Stimulated activated CD8-positive, alpha-beta memory T cell treated with anti-CD3 and anti-CD28 coated beads, Interleukin-12 subunit alpha, Interleukin-12 subunit beta, amount 100 ng/mL, for 4 hours (primary cell): Measurements from ENCODE around the gene UBE2G2.

ENCODE experiments used
- DNase-seq: peaks from one replicate; pipeline ENCODE4 v3.0.0-alpha.2; 2020; ENCODE audit warnings: low read depth

UBE2G2 gene

DNA sequence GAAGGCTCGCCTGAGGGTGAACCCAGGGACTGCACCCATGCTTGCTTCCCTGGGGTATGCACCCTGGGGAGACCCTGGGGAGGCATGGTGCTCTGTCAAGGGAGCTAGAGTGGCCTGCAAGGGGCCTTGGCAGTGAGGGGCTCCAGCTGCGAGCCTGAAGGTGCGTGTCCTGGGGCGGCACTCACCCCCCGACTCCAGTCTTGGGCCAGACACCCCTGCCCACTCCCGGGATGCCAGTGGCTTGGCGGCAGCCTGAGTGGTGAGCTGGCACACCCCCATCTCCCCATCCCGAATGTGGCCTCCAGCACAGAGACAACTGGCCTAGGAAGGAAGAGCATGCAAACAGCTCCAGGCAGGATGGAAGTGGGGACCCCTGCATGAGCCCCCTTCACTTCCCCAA is 13.6 kb upstream of the UBE2G2 start:
- DNase-seq, result no peak

DNA sequence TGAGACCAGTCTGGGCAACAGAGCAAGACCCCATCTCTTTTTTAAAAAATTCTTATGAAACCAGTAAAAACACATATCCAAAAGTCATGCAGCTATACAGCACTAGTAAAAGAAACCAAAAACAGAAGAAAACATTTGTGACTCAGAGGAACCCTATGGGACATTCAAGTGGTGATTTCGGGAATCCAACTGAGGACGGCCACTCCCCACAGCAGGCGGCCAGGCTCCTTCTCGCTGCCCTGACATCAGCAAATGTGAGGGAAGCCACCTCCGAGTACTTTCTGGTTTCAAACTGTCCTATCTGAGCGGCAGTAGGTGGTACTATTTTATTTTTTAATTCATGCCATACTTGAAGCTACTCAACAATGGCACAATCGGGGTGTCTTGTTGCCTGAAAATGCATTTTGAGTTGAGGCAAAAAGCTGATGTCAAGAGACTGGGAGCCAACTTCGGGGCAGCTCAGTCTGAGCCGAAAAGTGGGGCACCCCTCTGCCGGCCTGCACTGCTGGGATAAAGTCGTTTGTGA is 12.9 kb upstream of the UBE2G2 start:
- DNase-seq, result no peak

DNA sequence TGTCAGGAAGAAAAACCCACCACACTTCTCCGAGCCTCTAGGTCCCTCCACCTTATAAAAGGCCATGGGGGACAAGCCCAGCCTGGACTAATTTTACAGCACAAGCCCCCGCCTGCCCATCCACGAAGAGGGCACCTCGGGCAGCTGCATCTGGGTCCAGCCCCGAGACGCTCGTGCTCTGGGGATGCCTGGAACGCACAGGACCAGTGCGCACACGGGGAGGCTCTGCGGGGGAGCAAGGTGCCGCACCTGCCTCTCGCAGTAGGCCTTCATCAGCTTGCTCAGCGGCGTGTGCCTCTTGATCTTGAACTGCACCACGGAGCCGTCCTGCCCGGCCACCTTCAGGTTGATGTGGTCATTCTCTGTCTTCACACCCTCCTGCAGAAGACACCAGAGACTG is 12.1 kb upstream of the UBE2G2 start:
- no peak for DNase-seq

DNA sequence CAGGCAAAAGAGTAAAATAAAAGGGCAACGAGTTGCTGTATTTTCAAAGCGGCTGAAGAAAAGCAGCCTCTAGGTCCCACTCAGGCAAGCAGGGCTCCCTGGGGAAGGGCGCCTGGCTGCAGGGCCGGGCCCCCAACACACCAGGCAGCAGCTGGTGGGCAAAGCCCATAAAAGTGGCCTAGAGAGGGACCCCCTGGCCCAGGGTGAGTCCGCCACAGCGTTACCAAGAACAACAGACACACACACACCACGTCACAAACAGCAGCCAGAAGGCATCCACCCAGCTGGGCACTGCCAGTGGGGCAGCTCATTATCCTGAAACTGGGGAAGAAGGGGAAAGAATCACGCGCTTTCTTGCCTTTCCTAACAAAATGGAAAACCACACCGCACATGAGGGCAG is 11.5 kb upstream of the UBE2G2 start:
- DNase-seq, result no peak

DNA sequence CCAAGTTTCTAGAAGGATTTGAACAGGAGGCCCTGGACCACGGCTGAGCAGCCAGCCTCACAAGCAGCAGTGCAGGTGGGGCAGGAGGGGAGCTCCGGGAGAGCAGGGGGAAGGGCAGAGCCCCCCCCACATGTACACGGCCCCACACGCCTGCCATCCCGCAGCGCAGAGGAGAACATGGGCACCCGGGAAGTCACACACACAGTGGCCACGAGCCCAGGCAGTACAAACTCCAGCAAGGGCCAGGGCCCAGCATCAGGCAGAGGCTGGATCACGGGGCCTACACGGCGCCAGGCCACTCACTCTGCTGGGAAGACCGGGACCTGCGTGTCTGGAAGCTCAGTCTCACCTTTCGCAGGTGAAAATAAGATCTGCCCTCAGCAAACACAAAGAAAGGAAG is 11.0 kb upstream of the UBE2G2 start:
- no peak for DNase-seq

DNA sequence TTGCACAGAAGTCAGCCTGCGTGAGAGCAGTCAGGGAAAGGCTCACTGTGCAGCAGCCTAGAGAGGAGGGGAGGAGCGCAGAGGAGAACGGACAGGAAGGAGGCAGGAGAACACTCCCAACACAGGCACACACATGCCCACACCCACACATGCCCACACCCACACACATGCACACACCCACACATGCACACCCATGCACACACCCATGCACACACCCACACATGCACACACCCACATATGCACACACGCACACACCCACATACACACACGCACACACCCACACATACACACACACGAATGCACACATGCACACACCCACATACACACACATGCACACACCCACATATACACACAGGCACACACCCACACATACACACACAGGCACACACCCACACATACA is 9.2 kb upstream of the UBE2G2 start:
- no peak for DNase-seq

DNA sequence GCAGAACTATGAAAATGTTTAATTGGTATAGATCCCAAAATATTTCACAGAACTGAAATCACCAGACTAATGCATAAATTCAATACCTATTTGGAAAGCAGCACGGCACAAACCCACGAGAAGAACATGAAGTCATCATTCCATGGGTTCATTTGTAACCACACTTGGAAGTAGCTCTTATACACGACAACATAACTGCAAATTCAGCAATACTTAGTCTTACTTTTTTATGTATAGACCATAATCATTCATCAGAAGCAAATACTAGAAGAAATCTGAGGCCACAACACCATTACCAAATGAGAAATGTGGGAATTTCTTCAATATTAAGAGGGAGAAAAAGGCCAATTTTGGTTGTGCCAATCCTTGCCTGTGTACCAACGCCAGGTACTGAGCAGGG is 4.2 kb upstream of the UBE2G2 start:
- no peak for DNase-seq

DNA sequence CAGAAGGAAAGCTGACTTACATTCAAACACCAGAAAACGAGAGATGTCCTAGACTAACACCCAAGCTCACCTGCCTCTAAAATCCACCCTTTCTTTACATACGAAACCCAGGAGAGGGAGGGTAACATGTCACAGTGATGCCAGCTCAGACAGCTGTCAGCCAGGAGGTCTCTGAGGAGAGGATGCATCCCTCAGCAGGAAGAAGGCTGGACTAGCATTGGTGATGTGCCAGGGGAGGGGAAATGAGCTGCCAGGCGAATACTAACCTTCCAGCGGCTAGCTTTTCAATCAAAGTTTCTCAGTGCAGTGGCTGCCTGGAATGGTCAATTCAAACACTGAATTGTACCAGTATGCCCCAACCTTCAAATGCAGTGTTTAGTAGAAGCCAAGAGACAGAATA is 3.6 kb upstream of the UBE2G2 start:
- DNase-seq, result no peak

DNA sequence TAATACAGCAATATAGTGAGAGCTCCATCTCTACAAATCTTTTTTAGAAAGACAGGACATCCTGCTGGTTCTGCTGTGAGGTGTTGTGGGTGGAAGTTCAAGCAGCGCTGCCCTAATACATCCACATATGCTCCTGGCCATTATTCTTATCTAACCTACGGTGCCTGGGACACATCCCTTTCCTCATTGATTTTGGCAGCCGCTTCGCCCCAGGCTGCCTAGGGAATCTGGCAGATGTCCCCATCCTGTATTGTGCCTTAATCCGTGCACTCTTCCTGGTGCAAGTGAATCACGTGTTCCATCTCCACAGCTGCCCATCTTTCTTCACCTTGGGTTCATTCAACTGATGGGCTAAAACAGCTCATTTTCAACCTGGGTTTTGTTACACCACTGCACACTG is 3.1 kb upstream of the UBE2G2 start:
- no peak for DNase-seq

DNA sequence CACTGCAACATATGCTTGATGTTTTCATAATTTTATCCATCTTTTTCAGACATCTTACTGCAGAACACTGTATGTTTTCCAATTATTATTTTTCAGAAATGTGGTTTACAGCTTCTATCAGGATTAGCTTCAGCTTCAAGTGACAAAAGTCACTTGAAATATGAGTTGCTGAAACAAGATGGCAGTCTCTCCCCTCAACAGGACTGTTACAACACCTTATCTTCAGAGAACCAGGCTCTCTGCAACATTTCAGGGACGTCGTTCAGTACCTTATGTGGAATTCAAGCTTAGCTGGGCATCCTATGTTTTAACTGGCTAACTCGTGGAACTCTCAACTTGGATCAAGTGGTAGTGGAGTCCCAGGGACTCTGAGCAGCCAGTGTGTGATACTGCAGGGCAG is 2.0 kb upstream of the UBE2G2 start:
- DNase-seq, result no peak

DNA sequence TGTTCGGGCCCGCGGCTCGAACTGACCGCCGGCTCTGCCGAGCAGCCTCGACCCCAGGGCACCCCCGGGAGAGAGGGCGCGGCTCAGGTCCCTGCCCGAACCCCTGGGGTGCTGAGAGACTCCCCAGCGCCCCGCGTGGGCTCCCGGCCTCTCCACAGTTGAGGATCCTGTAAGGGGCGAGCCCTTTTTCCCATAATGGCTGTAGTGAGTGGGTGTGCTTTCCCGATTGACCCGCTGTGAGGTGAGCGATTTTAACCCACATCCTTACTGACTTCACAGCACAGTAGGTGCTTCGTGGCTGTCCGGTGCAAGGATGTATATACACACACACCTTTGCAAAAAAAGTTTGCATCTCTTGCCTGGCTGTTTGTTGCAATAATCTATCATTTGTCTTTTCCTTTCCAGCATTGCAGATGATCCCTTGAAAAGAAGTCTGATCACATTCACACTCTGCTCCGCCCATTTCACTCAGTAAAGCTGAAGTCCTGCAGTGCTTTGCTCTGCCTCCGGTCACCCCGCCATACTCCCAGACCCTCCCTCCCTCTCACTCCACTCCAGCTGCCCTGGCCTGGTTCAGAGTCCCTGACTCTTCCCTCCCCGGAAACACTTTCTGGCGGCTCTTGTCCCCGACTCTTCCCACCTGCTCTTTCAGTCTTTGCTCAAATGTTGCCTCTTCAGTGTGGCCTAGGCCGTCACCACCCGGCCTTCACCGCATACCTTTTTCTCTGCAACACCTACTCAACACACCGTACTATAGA is 955 bp upstream of the UBE2G2 start:
- DNase-seq, result no peak

DNA sequence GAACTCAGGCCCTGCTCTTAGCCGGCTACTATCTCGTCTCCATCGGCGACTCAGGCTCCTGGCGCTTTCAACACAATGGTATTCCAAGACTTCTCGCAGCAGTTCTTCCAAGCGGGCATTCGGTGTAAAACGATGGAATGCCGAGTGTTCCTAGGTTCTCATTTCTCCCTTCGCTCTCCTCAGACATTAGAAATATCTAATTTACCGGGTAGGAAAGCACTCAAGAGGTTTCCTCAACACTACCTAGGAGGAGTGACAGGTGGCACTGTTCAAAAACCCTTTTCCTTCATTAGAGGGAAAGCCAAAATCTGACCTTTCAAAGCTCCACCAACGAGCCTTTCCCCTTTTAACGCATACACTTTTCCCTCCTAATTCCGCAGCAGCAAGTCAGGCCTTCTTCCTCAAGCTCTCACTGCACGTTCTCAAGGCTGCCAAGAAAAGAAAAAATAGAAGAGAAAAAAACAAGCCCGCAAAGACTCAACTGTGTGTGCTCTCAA is 601 bp downstream of the UBE2G2 start:
- DNase-seq, result no peak

DNA sequence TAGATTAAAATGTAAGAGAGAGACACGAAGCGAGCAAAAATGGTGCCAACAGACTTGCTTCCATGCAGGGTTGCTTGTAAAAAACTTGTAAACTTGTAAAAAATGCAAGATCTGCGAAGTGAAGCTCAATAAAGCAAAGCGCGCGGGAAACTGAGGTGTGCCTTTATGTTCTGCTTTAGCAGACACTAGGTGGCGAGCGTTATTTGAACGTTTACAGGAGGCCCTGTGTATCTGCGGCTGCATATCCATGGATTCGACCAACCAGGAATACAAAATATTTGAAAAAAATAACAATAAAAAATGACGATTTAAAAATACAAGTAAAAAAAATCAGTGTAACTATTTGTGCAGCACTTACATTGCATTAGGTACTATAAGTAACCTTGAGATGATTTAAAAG is 1.5 kb downstream of the UBE2G2 start:
- no peak for DNase-seq

DNA sequence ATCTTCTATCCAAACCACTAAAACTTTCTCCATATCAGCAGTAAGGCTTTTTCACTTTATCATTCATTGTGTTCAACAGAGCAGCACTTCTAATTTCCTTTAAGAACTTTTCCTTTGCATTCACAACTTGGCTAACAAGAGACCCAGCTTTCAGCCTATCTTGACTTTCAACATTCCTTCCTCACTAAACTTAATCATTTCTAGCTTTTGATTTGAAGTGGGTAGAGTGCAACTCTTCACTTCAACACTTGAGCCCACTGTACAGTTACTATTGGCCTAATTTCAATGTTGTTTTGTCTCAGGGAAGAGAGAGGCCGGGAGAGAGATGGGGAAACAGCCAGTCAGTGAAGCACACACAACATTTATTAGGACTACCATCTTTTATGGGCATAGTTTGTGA is 2.0 kb downstream of the UBE2G2 start:
- no peak for DNase-seq

DNA sequence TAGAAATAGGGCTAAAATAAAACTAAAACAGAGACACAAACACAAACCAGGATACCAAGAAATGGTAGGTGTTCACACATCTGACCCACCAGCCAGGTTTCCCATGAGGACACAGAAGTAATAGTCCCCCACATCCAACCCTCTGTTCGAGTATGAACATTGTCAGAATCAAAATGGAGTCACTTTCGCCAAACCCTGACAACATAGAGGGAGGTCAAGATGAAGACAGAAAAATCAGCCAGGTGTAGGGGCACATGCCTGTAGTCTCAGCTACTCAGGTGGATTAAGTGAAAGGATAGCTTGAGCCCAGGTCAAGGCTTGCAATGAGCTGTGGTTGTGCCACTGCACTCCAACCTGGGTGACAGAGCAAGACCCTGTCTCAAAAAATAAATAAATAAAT is 3.8 kb downstream of the UBE2G2 start:
- DNase-seq, result no peak

DNA sequence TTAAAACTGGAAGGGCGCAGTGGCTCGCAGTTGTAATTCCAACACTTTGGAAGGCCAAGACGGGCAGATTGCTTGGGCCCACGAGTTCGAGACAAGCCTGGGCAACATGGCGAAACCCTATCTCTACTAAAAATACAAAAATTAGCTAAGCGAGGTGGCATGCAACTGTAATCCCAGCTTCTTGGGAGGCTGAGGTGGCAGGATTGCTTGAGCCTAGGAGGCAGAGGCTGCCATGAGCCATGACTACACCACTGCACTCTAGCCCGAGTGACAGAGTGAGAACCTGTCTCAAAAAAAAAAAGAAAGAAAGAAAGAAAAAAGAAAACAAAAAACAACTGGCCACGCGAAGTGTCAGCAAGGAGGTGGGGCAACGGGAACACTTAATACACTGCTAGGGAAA is 6.3 kb downstream of the UBE2G2 start:
- DNase-seq, result no peak

DNA sequence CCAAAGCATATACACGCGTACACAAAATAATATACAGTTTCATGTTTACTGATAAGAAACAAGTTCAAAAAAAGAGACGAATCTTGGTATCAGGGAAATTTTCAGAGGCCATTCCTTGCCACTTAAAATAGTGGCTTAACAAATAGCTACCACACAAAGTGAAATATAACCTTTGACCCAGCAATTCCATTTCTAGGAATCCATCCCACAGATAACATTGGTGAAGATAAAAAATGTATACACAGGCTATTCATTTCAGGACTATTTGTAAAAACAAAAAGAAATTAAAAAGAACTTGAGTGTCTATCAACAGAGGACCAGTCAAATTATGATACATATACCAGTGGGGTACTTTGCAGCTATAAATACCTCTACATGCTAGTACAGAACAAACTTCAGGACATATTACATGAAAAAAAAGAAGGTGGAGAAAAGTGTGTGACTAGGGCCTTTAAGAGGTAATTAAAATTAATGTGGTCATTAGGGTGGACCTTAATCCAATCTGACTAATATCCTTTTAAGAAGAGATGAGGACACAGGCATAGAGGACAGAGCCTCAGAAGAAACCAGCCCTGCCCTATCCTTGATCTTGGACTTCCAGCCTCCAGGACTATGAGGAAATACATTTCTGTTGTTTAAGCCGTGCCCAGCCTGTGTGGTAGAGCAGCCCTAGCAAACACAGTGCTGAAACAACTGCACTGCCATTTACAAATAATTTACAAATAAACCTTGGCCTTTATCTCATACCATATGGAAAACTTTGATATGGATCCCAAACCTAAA is 7.8 kb downstream of the UBE2G2 start:
- DNase-seq, result no peak

DNA sequence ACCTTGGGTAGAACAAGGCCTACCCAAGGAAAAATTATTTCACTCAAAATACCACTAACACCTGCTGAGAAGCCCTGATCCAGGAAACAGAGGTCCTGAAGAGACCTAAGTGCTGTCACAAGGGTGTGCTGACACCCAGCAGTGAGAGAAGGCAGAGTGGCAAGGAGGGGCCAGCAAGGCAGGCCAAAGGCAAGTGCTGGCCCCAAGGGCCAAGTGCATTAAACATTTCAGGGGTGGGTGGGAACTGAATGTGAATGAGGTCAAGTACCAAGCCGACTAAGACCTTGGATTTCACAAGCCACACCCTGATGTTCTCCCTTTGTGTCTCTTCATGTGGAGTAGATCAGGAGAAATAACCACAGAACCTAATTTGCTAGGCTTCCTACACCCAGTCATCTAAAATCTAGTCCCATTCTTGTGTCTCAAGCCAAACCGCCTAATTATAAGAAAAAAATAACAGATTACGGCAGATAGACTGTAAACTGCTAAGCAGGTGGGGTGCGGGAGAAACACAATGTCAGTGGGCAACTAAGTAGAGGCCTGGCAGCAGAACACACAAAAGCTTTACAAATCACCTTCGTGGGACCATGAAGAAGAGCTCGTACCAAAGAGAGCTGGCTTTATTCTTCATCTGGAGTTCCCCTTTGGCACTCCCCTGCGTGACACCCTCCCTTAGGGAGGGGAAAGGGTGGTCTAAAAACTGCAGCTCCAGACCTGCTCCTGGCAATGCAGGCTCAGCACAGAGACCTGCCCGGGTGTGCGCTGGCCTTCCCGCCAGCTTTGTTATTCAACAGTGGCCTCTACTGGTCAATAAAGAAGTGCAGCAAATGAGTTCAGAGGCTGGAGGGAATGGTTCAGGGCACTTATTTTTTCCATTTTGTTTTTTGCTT is 8.7 kb downstream of the UBE2G2 start:
- no peak for DNase-seq

DNA sequence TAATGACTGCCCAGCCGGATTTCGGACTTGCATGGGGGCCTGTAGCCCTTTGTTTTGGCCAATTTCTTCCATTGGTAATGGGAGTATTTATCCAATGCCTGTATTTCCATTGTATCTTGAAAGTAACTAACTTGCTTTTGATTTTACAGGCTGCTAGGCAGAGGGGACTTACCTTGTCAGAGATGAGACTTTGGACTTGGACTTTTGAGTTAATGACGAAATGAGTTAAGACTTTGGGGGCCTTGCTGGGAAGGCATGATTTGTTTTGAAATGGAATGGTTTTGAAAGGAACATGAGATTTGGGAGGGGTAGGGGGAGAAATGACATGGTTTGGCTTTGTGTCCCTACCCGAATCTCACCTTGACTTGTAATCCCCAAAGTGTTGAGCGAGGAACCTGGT is 9.6 kb downstream of the UBE2G2 start:
- no peak for DNase-seq

DNA sequence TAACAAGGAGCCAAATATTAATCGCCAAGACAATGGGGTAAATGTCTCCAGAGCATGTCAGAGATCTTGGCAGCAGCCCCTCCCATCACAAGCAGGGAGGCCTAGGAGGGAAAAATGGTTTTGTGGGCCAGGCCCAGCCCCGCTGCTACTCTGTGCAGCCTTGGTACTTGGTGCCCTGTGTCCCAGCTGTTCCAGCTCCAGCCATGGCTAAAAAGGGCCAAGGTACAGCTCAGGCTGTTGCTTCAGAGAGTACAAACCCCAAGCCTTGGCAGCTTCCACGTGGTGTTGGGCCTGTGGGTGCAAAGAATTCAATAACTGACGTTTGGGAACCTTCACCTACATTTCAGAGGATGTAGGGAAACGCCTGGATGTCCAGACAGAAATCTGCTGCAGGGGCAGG is 10.4 kb downstream of the UBE2G2 start:
- DNase-seq, result no peak

DNA sequence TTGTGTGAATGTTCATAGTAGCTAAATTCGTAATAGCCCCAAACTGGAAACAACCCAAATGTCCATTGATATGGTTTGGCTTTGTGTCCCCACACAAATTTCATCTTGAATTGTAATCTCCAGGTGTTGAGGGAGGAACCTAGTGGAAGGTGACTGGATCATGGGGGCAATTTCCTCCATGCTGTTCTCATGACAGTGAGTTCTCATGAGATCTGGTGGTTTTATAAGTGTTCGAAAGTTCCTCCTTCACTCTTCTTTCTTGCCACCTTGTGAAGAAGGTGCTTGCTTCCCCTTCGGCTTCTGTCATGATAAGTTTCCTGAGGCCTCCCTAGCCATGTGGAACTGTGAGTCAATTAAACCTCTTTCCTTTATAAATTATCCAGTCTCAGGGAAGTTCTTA is 11.3 kb downstream of the UBE2G2 start:
- DNase-seq, result no peak

DNA sequence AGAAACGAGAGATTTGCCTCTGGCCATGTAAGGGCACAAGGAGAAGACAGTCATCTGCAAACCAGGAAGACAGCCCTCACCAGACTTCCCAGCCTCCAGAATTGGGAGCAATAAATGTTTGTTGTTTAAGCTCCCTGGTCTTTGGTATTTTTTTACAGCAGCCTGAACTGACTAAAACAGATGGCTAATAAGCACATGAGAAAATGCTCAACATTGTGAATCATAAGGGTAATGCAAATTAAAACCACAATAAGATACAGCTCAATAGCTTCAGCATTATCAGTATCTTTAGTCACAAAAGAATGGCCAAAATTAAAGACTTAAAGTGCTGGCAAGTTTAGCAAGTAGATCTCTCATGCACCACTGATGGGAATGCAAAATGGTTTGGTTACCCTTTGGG is 11.7 kb downstream of the UBE2G2 start:
- no peak for DNase-seq
